ENCODE data around the gene YIF1A.
"Not testable (repeated sequence)": the region's sequence is repeated elsewhere in the genome, so short reads cannot be mapped to it uniquely, and the experiment has no call there.

The YIF1A gene

DNA sequence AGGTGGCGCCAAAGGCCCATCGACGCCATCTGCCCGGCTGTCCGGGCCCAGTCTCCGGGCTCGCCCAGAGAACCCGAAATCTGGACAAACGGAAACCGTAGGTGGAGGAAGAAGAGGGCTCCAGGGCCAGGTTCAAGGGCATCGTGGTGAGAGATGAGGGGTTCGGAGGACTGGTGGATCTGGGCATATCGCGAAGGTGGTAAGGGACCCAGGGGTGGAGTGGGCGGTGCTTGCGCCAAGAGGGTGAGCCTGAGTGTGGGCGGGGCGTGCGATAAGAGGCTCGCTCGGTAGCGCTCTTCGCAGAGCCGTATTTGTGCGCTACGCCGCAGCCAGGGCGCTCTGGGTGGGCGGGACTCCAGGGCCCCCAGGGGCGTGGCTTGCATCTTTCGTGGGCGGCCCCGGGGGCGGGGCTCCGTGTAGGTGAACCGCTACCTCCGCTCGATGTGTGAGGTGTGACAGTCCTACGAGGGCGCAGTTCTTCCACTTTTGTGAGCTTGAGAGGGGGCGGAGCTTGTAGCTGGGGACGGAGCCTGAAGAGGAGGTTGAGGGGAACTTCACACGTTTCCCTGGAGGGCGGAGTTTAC is 23.1 kb upstream of the YIF1A start:
- DNase-seq (ENCODE audit: low read depth), result peak; percentile 65

DNA sequence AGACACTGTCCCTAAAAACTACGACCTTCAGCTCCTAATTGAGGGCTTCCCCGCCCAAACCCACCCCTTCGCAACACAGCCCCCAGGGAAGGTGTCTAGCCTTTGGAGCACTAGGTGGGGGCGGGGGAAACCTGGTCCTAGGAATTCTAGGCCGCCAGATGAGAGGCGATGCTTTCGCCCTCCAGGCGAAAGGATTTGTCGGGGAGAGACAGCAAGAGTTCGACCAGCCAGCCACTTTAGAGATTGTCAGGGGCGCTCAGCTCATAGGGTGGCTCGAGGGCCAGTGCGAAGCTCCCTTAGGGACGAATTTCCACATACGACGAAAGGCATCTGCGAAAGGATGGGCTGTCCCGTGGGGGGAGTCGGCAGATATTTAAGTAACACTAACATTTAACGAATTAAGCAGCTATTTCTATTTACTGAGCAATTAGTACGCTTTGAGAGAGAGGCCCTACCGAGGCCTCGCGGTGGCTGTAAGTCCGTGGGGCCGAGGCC is 22.6 kb upstream of the YIF1A start:
- DNase-seq (ENCODE audit: low read depth), result no peak

DNA sequence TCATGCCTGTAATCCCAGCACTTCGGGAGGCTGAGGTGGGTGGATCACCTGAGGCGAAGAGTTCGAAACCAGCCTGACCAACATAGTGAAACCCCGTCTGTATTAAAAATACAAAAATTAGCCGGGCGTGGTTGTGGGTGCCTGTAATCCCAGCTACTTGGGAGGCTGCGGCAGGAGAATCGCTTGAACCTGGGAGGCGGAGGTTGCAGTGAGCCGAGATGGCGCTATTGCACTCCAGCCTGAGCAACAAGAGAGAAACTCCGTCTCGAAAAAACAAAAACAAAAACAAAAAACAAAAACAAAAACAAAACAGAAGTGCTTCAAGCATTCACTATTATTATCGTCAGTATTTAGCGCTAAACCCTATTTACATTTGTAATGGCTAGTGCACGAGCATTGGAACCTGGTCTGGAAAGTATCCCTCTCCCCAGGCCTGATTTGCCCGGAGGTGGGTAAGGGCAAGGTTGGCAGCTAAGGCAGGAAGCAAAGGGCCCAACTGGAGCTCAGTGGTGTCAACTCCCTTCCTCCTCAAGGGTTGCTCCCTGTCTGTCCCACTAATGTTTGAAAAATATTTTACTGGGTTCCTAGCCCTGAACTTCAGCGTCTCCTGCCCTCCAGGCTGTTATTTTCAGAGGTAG is 22.0 kb upstream of the YIF1A start:
- not testable (repeated sequence) for DNase-seq (ENCODE audit: low read depth)

DNA sequence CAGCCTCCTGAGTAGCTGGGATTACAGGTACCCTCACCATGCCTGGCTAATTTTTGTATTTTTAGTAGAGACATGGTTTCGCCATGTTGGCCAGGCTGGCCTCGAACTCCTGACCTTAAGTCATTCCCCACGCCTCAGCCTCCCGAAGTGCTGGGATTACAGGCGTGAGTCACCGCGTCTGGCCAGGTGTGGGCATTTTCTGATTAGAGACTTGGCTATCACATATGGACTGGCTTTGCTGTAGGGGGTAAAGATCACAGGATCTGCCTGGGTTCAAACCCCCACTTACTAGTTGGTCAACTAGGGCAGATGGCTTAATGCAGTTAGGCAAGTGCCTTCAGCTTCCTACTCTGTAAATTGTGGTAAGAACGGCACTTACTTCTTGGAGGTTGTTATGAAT is 21.4 kb upstream of the YIF1A start:
- DNase-seq (ENCODE audit: low read depth), result no peak

DNA sequence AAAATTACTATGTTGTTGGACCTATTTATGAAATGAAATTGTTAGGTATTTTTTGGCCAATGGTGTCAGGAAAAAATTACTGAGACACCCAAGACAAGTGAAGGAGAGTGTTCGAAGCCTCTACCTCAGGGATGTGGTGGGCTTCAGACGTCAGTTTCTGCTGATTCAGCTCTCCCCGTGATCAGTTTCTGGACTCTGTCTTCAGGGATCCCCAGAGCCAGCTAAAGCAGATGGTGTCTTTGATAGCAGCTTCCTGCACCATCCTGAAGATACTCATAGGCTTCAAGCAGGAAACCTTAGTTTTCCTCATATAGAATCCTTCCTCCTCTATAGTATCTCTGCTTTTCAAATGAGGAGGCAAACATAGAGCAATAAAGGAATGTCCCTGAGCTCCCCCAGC is 20.5 kb upstream of the YIF1A start:
- DNase-seq (ENCODE audit: low read depth), result no peak

DNA sequence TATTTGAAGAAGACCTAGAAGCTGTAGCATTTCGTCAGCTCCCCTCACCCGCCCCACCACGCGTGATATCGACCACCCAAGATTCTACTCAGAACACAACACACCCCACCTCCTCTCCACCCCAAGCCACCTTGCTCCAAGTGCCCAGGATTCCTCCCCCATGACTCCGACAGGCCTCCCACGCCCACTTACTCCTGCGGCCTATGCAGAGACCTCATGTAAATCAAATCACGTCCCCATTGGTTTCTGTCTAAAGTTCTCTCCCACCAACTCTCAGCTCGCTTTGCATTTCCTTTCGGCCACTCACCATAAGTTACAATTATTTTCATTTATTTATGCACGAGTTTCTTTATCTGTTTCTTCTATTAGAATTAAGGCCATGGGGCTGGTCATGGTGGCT is 13.7 kb upstream of the YIF1A start:
- no peak for DNase-seq (ENCODE audit: low read depth)

DNA sequence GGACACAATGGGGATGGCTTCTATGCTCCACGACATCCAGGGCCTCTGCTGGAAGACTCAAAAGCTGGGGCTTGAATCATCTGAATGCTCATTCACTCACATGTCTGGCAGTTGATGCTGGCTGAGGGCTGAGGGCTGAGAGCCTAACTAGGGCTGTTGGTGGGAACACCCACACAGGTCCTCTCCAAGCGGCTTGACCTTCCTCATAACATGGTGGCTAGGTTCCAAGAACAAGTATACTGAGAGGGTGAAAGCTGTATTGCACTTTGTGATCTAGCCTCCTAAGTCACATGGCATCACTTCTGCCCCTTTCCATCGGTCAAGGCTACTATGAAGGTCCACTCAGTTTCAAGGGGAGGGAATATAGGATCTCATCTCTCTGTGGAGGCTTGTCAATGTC is 10.2 kb upstream of the YIF1A start:
- no peak for DNase-seq (ENCODE audit: low read depth)

DNA sequence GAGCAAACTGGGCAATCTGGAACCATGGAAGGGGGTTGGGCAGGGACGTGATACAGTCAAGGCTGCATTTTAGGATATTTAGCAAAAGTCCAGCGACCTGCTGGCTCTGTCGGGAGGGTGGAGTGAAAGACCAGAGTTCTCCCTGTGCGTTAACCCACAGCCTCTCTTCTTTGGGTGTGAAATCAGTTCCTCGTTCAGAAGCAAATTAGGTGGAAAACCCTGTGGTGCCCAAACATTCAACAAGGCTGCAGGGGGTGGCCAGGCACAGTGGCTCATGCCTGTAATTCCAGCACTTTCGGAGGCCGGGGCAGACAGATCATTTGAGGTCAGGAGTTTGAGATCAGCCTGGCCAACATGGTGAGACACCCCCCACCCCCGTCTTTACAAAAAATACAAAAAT is 8.7 kb upstream of the YIF1A start:
- DNase-seq (ENCODE audit: low read depth), result no peak

DNA sequence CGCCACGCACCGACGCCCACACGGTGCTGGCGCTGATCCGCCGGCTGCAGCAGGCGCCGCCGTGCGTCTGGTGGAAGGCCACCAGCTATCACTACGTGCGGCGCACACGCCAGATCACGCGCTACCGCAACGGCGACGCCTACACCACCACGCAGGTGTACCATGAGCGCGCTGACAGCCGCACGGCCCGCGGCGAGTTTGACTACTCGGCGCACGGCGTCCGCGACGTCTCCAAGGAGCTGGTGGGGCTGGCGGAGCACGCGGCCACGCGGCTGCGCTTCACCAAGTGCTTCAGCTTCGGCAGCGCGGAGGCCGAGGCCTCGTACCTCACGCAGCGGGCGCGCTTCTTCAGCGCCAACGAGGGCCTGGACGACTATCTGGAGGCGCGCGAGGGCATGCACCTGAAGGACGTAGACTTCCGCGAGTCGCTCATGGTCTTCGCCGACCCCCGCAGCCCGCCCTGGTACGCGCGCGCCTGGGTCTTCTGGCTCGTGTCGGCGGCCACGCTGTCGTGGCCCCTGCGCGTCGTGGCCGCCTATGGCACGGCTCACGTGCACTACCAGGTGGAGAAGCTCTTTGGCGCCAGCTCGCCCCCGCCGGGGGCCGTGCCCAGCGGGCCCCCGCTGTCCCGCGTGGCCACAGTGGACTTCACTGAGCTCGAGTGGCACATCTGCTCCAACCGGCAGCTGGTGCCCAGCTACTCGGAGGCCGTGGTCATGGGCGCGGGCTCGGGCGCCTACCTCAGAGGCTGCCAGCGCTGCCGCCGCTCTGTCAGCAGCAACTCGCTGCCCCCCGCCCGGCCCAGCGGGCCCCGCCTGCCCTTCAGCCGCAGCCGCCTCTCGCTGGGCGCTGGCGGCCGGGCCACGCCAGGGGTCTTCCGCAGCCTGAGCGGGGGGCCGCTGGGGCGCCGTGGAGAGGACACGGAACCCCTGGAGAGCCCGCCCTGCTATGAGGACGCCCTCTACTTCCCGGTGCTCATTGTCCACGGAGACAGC is 6.0 kb upstream of the YIF1A start:
- DNase-seq (ENCODE audit: low read depth), result no peak

DNA sequence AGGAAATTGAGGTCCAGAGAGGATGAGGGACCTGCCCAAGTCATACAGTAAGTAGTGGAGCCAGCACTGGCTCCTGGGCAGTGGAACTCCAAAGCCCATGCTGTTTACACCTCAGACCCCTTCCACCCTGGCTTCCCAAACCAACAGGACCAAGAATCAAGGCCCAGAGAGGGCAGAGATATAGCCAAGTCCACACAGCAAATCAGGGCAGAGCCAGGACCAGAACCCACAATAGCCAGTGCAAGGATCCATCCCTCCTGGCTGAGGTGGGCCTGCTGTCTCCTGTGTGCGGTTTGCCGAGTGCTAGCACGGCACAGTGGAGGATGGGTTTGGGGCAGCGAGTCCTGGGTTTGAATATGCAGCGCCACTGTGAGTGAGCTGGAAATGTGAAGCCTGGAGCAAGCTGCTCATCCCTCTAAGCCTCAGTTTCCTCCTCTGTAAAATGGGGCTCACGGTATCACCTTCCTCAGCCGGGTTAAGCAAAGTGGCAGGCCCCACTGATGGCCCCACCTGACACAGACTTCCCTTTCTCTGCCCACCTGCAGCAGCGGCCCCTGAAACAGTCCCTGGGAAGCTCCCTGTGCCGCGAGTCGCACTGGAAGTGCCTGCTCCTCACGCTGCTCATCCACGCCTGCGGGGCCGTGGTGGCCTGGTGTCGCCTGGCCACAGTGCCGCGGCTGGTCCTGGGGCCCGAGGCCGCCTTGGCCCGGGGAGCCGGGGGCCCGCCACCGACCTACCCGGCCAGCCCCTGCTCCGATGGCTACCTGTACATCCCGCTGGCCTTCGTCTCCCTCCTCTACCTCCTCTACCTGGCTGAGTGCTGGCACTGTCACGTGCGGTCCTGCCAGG is 5.1 kb upstream of the YIF1A start:
- DNase-seq (ENCODE audit: low read depth), result no peak

DNA sequence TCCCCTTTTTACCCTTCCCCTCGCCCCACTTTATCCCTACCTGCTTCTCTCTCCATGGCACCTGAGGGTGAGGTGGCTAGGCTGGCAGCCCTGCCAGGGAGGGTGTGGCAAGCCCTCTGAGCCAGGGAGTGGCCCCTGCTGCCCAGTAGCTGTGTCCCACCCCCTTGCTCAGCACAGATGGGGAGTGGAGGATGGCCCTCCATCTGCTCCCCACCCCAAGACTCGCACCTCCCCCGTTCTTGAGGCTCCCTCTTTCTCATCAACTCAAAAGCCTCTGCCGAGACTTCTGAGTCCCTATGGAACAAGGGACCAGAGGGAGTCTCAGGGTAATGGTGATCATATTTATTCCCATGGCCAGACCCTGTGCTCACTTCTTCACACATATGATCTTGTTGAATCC is 4.4 kb upstream of the YIF1A start:
- DNase-seq (ENCODE audit: low read depth), result no peak

DNA sequence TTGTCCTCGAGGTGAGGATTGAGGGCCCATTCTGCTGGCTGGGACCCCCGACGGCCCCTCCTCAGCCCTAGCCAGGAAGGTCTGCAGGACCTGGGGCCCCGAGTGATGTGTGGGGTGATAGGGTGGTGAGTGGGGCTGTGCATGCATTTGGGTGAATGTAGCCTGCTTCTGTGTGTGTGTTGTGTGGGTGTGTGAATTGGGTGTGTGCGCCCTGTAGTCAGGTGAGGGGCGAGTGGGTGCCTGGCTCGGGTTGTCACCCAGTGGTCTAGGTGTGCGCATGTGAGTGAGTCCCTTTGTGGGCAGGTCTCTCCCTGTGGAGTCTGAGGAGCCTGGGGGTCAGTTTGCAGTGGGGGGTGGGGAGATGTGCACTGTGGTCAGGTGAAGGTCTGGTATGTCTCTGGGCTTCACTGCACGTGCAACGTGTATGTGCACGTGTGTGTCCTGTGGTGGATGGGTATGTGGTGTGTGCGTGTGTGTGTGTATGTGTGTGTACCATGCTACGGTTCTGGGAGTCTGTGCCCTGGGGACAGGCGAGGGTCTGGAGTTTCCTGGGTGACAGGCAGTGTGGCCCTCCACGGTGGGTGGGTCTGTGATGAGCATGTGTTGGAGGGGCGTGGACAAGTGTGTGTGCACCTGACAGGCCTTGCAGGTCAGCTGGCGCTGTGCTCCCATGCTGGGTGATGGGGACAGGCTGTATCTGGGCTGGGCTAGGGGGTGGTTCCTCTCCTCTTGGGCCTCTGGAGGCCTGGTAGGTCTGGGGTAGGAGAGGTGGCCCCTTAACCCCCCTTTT is 3.8 kb upstream of the YIF1A start:
- DNase-seq (ENCODE audit: low read depth), result no peak

DNA sequence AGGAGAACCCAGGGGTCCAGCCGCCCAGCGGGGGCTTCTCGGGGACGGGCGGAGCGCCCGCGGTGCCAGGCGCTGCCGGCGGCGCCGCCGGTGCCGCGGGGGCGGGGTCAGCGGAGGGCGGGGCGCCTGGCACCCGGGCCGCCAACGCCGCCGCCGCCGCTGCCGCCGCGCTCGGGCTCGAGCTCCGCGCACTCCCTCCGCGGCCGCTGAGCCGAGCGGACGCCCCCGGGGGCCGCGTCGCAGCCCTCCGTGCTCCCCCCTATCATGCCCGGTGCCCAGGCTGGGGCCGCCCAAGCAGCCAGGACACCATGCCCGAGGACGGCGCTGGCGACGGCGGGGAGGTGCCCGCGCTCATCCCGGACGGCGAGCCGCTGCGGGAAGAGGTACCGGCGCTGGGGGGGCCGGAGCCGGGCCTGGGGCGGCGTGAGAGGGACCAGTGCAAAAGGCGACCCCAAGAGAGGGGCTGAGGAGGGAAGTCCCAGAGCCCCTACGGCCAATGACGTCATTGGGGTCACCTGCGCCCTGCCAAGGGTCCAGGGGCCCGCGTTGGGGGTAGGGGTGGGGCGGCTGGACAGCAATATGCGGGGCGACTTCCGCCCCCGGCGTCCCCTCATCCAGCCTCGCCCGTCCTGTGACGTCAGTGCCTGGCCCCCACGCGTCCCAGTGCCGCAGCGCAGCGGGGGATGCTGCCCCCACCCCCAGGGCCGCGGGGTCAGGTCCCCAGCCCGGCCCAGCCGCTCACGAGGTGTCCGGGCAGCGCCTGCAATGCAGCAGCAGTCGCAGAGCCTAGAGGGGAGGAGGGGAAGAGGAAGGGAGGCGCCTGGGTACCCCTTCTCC is 3.0 kb upstream of the YIF1A start, which contains the start of gene TMEM151A:
TMEM151A (plus strand) TSS at position 189 of the 837 bp plus-strand sequence; CDS start at position 309, 120 bp downstream.
- no peak for DNase-seq (ENCODE audit: low read depth)

DNA sequence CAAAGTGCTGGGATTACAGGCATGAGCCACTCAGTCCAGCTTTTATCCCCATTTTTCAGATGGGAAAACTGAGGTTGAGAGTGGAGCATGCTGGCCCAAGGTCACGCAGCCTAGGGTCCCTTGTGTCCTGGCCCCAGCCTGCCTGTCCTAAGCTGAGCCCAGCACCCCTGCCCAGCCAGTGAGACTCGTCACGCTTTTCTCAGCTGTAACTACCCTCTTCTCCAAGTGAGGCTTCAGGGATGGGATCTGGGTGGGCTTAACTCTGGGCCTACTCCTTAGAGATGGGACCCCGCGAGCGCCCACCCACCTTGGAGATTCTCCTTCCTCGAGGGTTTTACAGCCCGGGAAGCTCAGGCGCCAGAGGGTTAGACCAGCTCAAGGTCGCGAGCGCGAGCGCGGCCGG is 2.4 kb upstream of the YIF1A start:
- DNase-seq (ENCODE audit: low read depth), result no peak

DNA sequence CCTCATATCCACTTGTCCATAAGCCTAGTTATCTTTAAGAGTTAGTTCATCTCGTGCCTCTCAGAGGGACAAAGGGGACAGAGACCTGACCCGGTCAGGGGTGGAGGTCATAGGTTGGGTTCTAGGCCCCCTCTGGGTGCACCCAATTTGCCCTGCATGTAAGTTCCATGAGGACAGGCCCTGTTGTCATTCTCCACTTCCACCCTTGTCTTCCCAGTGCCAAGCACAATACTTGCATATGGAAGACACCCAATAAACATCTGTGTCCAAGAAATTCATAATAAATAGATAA is 1.3 kb upstream of the YIF1A start:
- no peak for DNase-seq (ENCODE audit: low read depth)

DNA sequence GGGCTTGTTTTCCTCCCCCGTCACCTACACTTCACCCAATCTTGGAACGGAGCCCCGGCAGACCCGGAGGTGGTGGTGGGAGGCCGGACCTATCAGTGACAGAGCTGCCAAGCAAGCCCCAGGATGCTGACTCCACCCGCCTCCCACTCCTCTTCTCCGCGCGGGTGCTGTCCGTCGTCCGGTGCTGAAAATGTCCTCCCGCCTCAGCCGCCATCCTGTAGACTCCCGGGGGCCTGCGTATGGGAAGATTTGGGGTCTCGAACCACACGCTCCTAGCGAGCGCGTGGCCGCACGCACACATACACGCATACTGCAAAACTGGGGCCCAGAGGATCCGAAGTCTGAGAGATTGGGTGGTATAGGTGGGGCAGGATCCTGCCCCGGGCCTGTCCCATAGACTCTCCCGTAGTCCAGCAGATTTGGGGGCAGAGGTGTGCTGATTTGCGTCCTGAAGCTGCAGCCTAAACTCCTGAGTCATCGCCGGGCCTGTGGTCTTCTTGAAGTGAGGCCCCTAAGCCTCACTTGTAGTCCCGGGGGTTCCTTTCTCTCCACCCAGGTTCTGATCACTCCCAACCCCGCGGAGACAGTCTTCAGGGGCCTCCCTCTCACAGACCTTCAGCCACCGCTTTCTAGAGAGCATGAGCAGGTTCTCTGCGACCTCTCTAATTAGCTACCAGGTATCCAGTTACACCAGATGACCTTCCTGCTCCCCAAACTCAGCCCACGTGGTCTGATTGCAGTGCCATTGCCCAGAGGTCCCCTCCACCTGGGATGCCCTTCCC is 796 bp upstream of the YIF1A start:
- DNase-seq (ENCODE audit: low read depth), result no peak

DNA sequence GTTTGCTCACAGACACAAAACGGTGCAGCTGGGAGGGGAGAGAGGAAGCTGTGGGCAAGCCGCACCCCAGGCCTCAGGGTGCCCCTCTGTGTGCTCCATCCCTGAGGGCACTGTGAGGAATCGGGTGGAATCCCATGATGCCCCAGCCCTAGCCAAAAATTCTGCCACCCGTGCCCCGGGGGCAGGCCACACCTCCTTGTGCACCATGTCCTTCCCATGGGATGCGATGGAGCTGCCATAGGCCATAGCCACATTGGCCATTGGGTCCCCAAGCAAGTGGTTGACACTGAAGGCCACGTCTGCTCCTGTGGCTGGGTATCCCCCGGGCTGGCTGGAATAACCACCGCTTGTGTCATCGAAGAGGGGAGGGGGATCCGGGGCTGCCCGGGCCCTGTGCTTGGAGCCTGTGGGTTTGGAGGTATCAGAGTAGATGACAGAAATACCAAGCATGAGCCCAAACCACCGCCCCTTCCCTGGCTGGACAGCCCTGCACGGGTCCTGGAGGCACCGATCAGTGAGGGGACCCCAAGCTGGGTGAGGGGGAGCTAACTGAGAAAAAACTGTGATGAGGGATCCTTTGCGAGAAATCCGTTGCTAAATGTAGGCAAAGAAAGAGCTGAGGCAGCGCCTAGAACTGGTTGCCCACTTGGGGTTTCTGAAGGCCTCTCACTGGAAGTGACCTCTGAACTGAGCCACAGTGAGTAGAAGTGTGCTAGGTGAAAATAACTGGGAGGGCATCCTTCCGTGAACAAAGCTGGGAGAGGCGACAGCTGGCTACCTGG is 863 bp downstream of the YIF1A start:
- no peak for DNase-seq (ENCODE audit: low read depth)

DNA sequence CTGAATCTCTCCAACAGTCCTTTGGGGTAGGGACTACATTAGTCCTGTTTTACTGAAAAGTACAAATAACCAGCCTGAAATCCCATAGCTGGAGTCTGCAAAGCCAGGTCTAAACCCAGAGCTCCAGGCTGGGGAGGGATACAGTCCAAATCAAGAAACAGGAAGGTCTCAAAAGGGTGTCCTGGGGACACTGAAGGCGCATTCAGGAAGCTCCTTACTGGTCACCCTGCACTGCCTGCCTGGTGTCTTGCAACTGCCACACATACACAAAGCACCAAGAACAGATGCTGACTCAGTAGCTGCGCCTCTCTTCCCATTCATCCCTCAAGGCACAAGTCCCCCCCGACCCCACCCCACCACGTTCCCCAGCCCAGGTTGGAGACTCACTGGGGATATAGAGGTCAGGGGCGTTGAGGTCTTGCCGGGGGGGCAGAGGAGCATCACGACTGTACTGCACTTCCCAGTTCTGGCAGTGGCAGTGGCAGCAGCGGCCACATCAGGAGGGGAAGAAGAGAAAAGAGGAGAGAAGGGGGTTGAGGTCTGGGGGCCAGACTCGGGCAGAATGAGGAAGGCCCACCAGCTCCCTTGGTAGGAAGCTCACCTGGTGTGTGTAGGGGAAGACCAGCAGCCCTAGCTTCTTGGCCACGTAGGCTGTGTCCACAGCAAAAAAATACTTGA is 1.6 kb downstream of the YIF1A start:
- no peak for DNase-seq (ENCODE audit: low read depth)

Data from non-pigmented ciliary epithelial cell (primary cell).